CD4-positive, alpha-beta T cell (primary cell): Measurements from ENCODE around the gene OPCML. TPM values are rescaled to one million over a fixed set of nuclear protein-coding genes. Genes with fewer than 3 reads are reported as not detected.

Experiments
- ATAC-seq: fragments of 200-7000 bp; cut with Tn5 transposase; one replicate; pipeline ENCODE4 v1.10.0; 2022; ENCODE audit warnings: mild to moderate bottlenecking; ENCODE audit not compliant: poor library complexity
- CTCF ChIA-PET: fragments of 350-600 bp; sonication (Branson Sonifier 250); formaldehyde crosslinking; loops from one replicate; lab custom pipeline; 2021; ENCODE audit warnings: antibody characterized with exemption, inconsistent platforms; lab: Charles Lee
- POLR2A ChIA-PET: fragments of 350-600 bp; sonication (Branson Sonifier 250); formaldehyde crosslinking; loops from one replicate; lab custom pipeline; 2021; ENCODE audit warnings: antibody characterized with exemption, inconsistent platforms; lab: Charles Lee
- DNase-seq, 14 experiments: peaks; one replicate each; pipeline ENCODE4 v3.0.0-alpha.2; 2013 to 2020; ENCODE audit warnings: mixed read lengths in 2 of 14
- H3K27ac ChIP-seq, 2 donors: one replicate each; pipeline versions ENCODE4 v1.5.1 to v1.7.0; 2013; ENCODE audit warnings: low read length in 2 of 2, low read depth in 1 of 2, mild to moderate bottlenecking in 1 of 2
- H3K27me3 ChIP-seq, 2 experiments: 1 replicate in 1 of 2; 2 replicates in 1 of 2; pipeline versions ENCODE4 v1.6.1 to v1.7.0; 2013; ENCODE audit warnings: low read length in 2 of 2, control low read depth in 1 of 2, mild to moderate bottlenecking in 1 of 2, moderate library complexity in 1 of 2; ENCODE audit not compliant: insufficient read depth in 2 of 2, control insufficient read depth in 1 of 2
- H3K36me3 ChIP-seq: one replicate; pipeline ENCODE4 v1.6.1; 2013; ENCODE audit warnings: low read length, control low read depth; ENCODE audit not compliant: insufficient read depth
- H3K4me1 ChIP-seq: one replicate; pipeline ENCODE4 v1.6.1; 2013; ENCODE audit warnings: low read length, control low read depth; ENCODE audit not compliant: insufficient read depth
- H3K4me3 ChIP-seq: one replicate; pipeline ENCODE4 v1.5.1; 2013; ENCODE audit warnings: mild to moderate bottlenecking, low read length, moderate library complexity
- H3K9me3 ChIP-seq, 2 experiments: 1 replicate in 1 of 2; 2 replicates in 1 of 2; pipeline versions ENCODE4 v1.6.1 to v1.7.0; 2013; ENCODE audit warnings: low read length in 2 of 2, mild to moderate bottlenecking in 2 of 2, control low read depth in 1 of 2, moderate library complexity in 1 of 2; ENCODE audit not compliant: control insufficient read depth in 1 of 2, insufficient read depth in 1 of 2
- H3K27ac Mint-ChIP-seq: one replicate; pipeline ENCODE4 v1.8.0; 2020; ENCODE audit warnings: mixed read lengths
- H3K27me3 Mint-ChIP-seq: one replicate; pipeline ENCODE4 v1.8.0; 2021; ENCODE audit warnings: mixed read lengths
- H3K36me3 Mint-ChIP-seq: one replicate; pipeline ENCODE4 v1.8.0; 2021; ENCODE audit warnings: low read depth, mixed read lengths
- H3K4me1 Mint-ChIP-seq: one replicate; pipeline ENCODE4 v1.8.0; 2021; ENCODE audit warnings: low read depth, mixed read lengths
- H3K4me3 Mint-ChIP-seq: one replicate; pipeline ENCODE4 v1.8.0; 2020; ENCODE audit warnings: mild to moderate bottlenecking, mixed read lengths
- H3K9me3 Mint-ChIP-seq: one replicate; pipeline ENCODE4 v1.8.0; 2020; ENCODE audit warnings: mixed read lengths
- intact Hi-C, 2 experiments: fragments of 100-400 bp; cut with DNase I in 1 of 2; cut with micrococcal nuclease in 1 of 2; formaldehyde crosslinking; loops; one replicate each; pipeline versions ENCODE4 v1.15.1 to v1.9.0; 2023 to 2025; cut with DNase I, micrococcal nuclease
- total RNA-seq, 174 experiments: library from RNA in 2 of 174; stranded (reverse) in 2 of 174; gene quantifications; one replicate each; pipeline ENCODE4 v1.2.3 and lab custom pipeline; 2021 to 2026
- TF ChIP-seq, protein P1 (sequence below): fragments of 200-600 bp; IDR thresholded peaks from one replicate; pipeline ENCODE4 v1.8.0; 2022; ENCODE audit warnings: antibody characterized with exemption, mild to moderate bottlenecking

The OPCML gene
- total RNA-seq, 2 experiments from 2014 or later: not detected

- Mint-ChIP-seq H3K4me1 (no peaks in the 10 kb centered on the region), H3K9me3 (no peaks in the 10 kb centered on the region), H3K4me3 (no peak overlapping the region), H3K36me3 (no peaks in the 10 kb centered on the region), H3K27ac (no peak overlapping the region), H3K27me3 (no peaks in the 10 kb centered on the region)
- no peak overlapping the region for H3K4me3 ChIP-seq
- DNase-seq: no peak
- no peaks in the 10 kb centered on the region for H3K36me3 ChIP-seq
- TF ChIP-seq, protein P1, sequence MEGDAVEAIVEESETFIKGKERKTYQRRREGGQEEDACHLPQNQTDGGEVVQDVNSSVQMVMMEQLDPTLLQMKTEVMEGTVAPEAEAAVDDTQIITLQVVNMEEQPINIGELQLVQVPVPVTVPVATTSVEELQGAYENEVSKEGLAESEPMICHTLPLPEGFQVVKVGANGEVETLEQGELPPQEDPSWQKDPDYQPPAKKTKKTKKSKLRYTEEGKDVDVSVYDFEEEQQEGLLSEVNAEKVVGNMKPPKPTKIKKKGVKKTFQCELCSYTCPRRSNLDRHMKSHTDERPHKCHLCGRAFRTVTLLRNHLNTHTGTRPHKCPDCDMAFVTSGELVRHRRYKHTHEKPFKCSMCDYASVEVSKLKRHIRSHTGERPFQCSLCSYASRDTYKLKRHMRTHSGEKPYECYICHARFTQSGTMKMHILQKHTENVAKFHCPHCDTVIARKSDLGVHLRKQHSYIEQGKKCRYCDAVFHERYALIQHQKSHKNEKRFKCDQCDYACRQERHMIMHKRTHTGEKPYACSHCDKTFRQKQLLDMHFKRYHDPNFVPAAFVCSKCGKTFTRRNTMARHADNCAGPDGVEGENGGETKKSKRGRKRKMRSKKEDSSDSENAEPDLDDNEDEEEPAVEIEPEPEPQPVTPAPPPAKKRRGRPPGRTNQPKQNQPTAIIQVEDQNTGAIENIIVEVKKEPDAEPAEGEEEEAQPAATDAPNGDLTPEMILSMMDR: no peak
- ATAC-seq: no peak
- ChIA-PET CTCF (no interaction called here), POLR2A (no interaction called here)
- no peaks in the 10 kb centered on the region for H3K4me1 ChIP-seq
- H3K27ac ChIP-seq: no peak overlapping the region
- H3K27me3 ChIP-seq: no peaks in the 10 kb centered on the region
- no peaks in the 10 kb centered on the region for H3K9me3 ChIP-seq
- intact Hi-C loops: no loop called here
Measured at GRCh38 chr11:132421555-132421954, 1110.7 kb downstream of the OPCML start.

DNA sequence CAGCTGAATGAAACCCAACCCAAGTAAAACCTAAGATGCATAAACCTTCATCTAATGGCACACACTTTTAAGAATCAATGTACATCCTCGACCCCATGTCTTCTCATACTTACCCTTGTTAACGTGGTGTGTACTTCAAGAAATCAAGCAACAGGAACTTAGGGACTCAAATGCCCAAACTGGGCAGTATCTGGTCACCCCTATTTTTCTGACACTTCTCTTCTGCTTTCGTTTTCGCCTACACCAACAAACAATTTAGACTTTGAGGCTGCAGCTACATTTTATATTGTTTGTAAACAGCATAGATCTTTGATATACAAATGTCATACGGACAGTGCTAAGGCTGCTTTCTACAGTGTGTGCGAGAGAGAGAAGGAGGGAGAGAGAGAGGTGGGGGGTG is 1117.8 kb downstream of the OPCML start:
- H3K9me3 ChIP-seq: no peaks in the 10 kb centered on the region
- peaks cover 8% of the 10 kb centered on the region for H3K9me3 Mint-ChIP-seq
- ATAC-seq (no peak), DNase-seq (no peak)
- H3K27ac ChIP-seq: no peak overlapping the region
- intact Hi-C loops: no loop called here
- no peaks in the 10 kb centered on the region for H3K4me1 Mint-ChIP-seq
- POLR2A ChIA-PET: no interaction called here
- H3K36me3 ChIP-seq: no peaks in the 10 kb centered on the region
- H3K27ac Mint-ChIP-seq: no peak overlapping the region
- H3K36me3 Mint-ChIP-seq: no peaks in the 10 kb centered on the region
- no peak overlapping the region for H3K4me3 ChIP-seq
- no peak overlapping the region for H3K4me3 Mint-ChIP-seq
- H3K27me3 ChIP-seq: no peaks in the 10 kb centered on the region
- TF ChIP-seq, protein P1: no peak
- H3K4me1 ChIP-seq: no peaks in the 10 kb centered on the region
- peaks cover 9% of the 10 kb centered on the region for H3K27me3 Mint-ChIP-seq
- CTCF ChIA-PET: no interaction called here

GRCh38 chr11:132410383-132410782 is 1121.9 kb downstream of the OPCML start:
- peaks cover 9% of the 10 kb centered on the region for H3K27me3 Mint-ChIP-seq
- H3K36me3 ChIP-seq: no peaks in the 10 kb centered on the region
- TF ChIP-seq, protein P1: no peak

More at GRCh38 chr11:132410383-132410782, 1121.9 kb downstream of the OPCML start:
- Mint-ChIP-seq H3K9me3 (peaks cover 8% of the 10 kb centered on the region), H3K36me3 (no peaks in the 10 kb centered on the region), H3K27ac (no peak overlapping the region), H3K4me3 (no peak overlapping the region), H3K4me1 (no peaks in the 10 kb centered on the region)
- ChIA-PET POLR2A (no interaction called here), CTCF (no interaction called here)
- no peak overlapping the region for H3K4me3 ChIP-seq
- no peak overlapping the region for H3K27ac ChIP-seq
- H3K9me3 ChIP-seq: no peaks in the 10 kb centered on the region
- intact Hi-C loops: no loop called here
- no peak for DNase-seq
- ATAC-seq: no peak
- no peaks in the 10 kb centered on the region for H3K27me3 ChIP-seq
- no peaks in the 10 kb centered on the region for H3K4me1 ChIP-seq
